Spleen (tissue), 7 donors: ENCODE measurements around the gene KCNJ18.
"Not testable (repeated sequence)": the region's sequence is repeated elsewhere in the genome, so short reads cannot be mapped to it uniquely, and the experiment has no call there.

Experiments used
- POLR2A ChIP-seq, 3 donors: fragments of 450-650 bp; IDR thresholded peaks; one replicate each; pipeline ENCODE4 v1.5.1; 2017; ENCODE audit warnings: antibody characterized with exemption in 3 of 3, mild to moderate bottlenecking in 1 of 3
- POLR2AphosphoS5 ChIP-seq, 3 donors: sonication (generic); formaldehyde crosslinking; IDR thresholded peaks; one replicate each; pipeline ENCODE4 v1.5.1; 2017; ENCODE audit warnings: antibody characterized with exemption in 3 of 3
- TF ChIP-seq, protein P1 (sequence below), 11 experiments: fragments of 200-600 bp in 7 of 11; fragments of 450-650 bp in 4 of 11; sonication (generic) in 4 of 11; IDR thresholded peaks in 8 of 11; conservative IDR thresholded peaks in 3 of 11; 1 replicate in 7 of 11; 2 replicates in 4 of 11; pipeline versions ENCODE4 v1.4.0 to v1.8.0; 2016 to 2021; ENCODE audit warnings: antibody characterized with exemption in 11 of 11, inconsistent platforms in 4 of 11, mild to moderate bottlenecking in 1 of 11
- donor health status: DM: no; HTN: no; CAD: no; lungs with moderate emphysema.
- donor health status: DM: no; HTN: no; CAD: no.
- donor health status: DM: no; HTN: no; CAD: no.

DNA sequence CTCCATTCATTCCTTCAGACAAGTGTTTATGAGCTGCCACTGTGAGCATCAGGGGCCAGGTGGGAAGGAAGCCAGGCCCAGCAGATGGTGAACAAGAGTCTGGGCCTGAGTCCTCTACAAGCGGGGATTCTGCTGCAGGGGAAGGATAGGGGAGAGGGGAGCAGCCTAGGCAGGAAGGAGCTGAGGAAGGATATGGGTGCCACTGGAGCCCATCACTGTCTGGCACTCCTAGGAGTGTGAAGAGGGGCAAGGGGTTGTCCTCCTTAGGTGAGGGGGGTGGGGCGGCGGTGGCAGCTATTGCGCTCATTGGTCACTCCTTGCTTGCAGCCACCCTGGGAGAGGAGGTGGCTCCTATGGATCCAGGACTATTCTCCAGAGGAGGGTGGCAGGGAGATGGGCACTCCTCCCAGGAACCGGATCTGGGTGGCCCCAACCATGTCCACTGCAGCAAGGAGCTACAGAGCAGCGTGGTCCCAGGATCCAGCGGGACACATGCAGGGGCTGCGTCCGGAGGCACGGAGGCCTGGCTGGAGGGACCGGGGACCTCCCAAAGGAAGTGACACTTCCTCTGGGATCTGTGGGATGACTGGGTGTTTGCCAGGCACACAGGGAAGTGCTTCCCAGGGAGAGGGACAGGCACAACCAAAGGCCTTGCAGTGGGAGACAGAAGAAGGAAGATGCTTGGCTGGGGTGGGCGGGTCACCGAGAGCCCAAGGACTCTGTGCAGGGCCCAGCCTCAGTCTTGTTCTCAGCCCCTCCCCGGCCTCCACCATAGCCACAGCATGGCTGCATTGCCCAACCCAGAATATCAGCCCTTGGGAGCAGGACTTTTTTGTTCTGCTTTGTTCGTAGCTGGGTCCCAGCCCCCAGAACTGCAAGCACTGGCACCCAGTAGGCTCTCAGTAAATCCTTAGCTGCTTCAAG lies 16.6 kb downstream of the KCNJ18 start:
- not testable (repeated sequence) for TF ChIP-seq POLR2AphosphoS5, POLR2A (IDR thresholded peaks at IDR 0.05)
- TF ChIP-seq, protein P1, sequence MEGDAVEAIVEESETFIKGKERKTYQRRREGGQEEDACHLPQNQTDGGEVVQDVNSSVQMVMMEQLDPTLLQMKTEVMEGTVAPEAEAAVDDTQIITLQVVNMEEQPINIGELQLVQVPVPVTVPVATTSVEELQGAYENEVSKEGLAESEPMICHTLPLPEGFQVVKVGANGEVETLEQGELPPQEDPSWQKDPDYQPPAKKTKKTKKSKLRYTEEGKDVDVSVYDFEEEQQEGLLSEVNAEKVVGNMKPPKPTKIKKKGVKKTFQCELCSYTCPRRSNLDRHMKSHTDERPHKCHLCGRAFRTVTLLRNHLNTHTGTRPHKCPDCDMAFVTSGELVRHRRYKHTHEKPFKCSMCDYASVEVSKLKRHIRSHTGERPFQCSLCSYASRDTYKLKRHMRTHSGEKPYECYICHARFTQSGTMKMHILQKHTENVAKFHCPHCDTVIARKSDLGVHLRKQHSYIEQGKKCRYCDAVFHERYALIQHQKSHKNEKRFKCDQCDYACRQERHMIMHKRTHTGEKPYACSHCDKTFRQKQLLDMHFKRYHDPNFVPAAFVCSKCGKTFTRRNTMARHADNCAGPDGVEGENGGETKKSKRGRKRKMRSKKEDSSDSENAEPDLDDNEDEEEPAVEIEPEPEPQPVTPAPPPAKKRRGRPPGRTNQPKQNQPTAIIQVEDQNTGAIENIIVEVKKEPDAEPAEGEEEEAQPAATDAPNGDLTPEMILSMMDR (IDR thresholded peaks at IDR 0.05 in 8 of 11, conservative IDR thresholded peaks at IDR 0.05 in 3 of 11), result not testable (repeated sequence)
